ENCODE data around the gene USP48.

The USP48 gene

GRCh38 chr1:21721295-21721985 lies 61.5 kb downstream of the USP48 start:
- TF ChIP-seq MAX (IDR thresholded peaks at IDR 0.05), result no peak
- no peak for TF ChIP-seq FOXM1 (IDR thresholded peaks at IDR 0.05; ENCODE audit: borderline replicate concordance, low read depth)
- TF ChIP-seq REST (IDR thresholded peaks at IDR 0.05; ENCODE audit: low read depth), result no peak
- no peak for TF ChIP-seq TEAD4 (IDR thresholded peaks at IDR 0.05)

- no peak for TF ChIP-seq TCF12 (IDR thresholded peaks at IDR 0.05; ENCODE audit: low read depth)
- TF ChIP-seq YY1 (IDR thresholded peaks at IDR 0.05; ENCODE audit: low read depth), result no peak
- TF ChIP-seq TEAD4 (IDR thresholded peaks at IDR 0.05), result no peak
- no peak for TF ChIP-seq CREB1 (IDR thresholded peaks at IDR 0.05; ENCODE audit: low read depth)
- no peak for TF ChIP-seq RAD21 (IDR thresholded peaks at IDR 0.05; ENCODE audit: low read depth)
Measured at GRCh38 chr1:21716169-21716568, 66.8 kb downstream of the USP48 start.

- no peak for TF ChIP-seq FOXM1 (IDR thresholded peaks at IDR 0.05; ENCODE audit: borderline replicate concordance, low read depth)
- no peak for TF ChIP-seq TAF1 (IDR thresholded peaks at IDR 0.05; ENCODE audit: low read depth)
- no peak for TF ChIP-seq TCF12 (IDR thresholded peaks at IDR 0.05; ENCODE audit: low read depth)
- TF ChIP-seq NFIC (IDR thresholded peaks at IDR 0.05), result no peak
- TF ChIP-seq ZBTB7A (IDR thresholded peaks at IDR 0.05; ENCODE audit: low read depth), result no peak
- no peak for TF ChIP-seq REST (IDR thresholded peaks at IDR 0.05; ENCODE audit: low read depth)
- TF ChIP-seq USF1 (IDR thresholded peaks at IDR 0.05), result no peak
- no peak for TF ChIP-seq RAD21 (IDR thresholded peaks at IDR 0.05; ENCODE audit: low read depth)
- no peak for TF ChIP-seq YY1 (IDR thresholded peaks at IDR 0.05; ENCODE audit: low read depth)
- no peak for TF ChIP-seq CEBPB (IDR thresholded peaks at IDR 0.05)
Measured at GRCh38 chr1:21707891-21708290, 75.1 kb downstream of the USP48 start.

GRCh38 chr1:21707086-21707840 lies 75.7 kb downstream of the USP48 start:
- TF ChIP-seq RAD21 (IDR thresholded peaks at IDR 0.05; ENCODE audit: low read depth) (no peak), REST (IDR thresholded peaks at IDR 0.05; ENCODE audit: low read depth) (no peak), YY1 (IDR thresholded peaks at IDR 0.05; ENCODE audit: low read depth) (no peak), USF1 (IDR thresholded peaks at IDR 0.05) (no peak), TAF1 (IDR thresholded peaks at IDR 0.05; ENCODE audit: low read depth) (no peak), MAX (IDR thresholded peaks at IDR 0.05) (no peak), FOXM1 (IDR thresholded peaks at IDR 0.05; ENCODE audit: borderline replicate concordance, low read depth) (no peak), TCF12 (IDR thresholded peaks at IDR 0.05; ENCODE audit: low read depth) (no peak), CREB1 (IDR thresholded peaks at IDR 0.05; ENCODE audit: low read depth) (no peak), NFIC (IDR thresholded peaks at IDR 0.05) (no peak), EP300 (IDR thresholded peaks at IDR 0.05; ENCODE audit: borderline replicate concordance) (no peak), CEBPB (IDR thresholded peaks at IDR 0.05) (no peak), ZBTB7A (IDR thresholded peaks at IDR 0.05; ENCODE audit: low read depth) (no peak), TEAD4 (IDR thresholded peaks at IDR 0.05) (no peak), EGR1 (IDR thresholded peaks at IDR 0.05) (no peak)

Data from Ishikawa (cell line).